Right kidney (tissue), 1 donor: ENCODE results near the gene HADHA.

Source experiments
- DNase-seq: peaks from one replicate; pipeline ENCODE4 v3.0.0-alpha.2; 2016

The HADHA gene

GRCh38 chr2:26195040-26195984 is 49.1 kb downstream of the HADHA start:
- no peak for DNase-seq

GRCh38 chr2:26193578-26194231 is 50.7 kb downstream of the HADHA start:
- DNase-seq = no peak

- no peak for DNase-seq
Measured at GRCh38 chr2:26191316-26192159, 52.9 kb downstream of the HADHA start.

- DNase-seq = no peak
Measured at GRCh38 chr2:26190369-26190768, 54.1 kb downstream of the HADHA start.

- no peak for DNase-seq
Measured at GRCh38 chr2:26189751-26190150, 54.7 kb downstream of the HADHA start.

- no peak for DNase-seq
Measured at GRCh38 chr2:26189123-26189522, 55.3 kb downstream of the HADHA start.

- no peak for DNase-seq
Measured at GRCh38 chr2:26187537-26188104, 56.8 kb downstream of the HADHA start.

GRCh38 chr2:26187114-26187513 is 57.3 kb downstream of the HADHA start:
- no peak for DNase-seq

GRCh38 chr2:26185954-26186770 is 58.3 kb downstream of the HADHA start:
- no peak for DNase-seq

GRCh38 chr2:26185304-26185928 is 59.0 kb downstream of the HADHA start:
- no peak for DNase-seq

- DNase-seq = peak; percentile 90
Measured at GRCh38 chr2:26184555-26185303, 59.7 kb downstream of the HADHA start.

- DNase-seq = no peak
Measured at GRCh38 chr2:26184121-26184520, 60.3 kb downstream of the HADHA start.

- DNase-seq = no peak
Measured at GRCh38 chr2:26182887-26183630, 61.4 kb downstream of the HADHA start.

- DNase-seq = no peak
Measured at GRCh38 chr2:26182441-26182840, 62.0 kb downstream of the HADHA start.

- no peak for DNase-seq
Measured at GRCh38 chr2:26179446-26179913, 65.0 kb downstream of the HADHA start.

- DNase-seq = peak; percentile 63
Measured at GRCh38 chr2:26178746-26179436, 65.5 kb downstream of the HADHA start.

- DNase-seq = no peak
Measured at GRCh38 chr2:26178246-26178645, 66.2 kb downstream of the HADHA start.

GRCh38 chr2:26177122-26177521 is 67.3 kb downstream of the HADHA start:
- no peak for DNase-seq

- DNase-seq = no peak
Measured at GRCh38 chr2:26176279-26176615, 68.2 kb downstream of the HADHA start.
